H9 (cell line): ENCODE measurements around the gene UTP14A. TPM values are rescaled to one million over a fixed set of nuclear protein-coding genes. Genes with fewer than 3 reads are reported as not detected.

Experiments used
- DNase-seq: peaks from one replicate; pipeline ENCODE4 v3.0.0-alpha.2; 2017
- H2AFZ ChIP-seq: one replicate; pipeline ENCODE4 v1.6.1; 2013; ENCODE audit warnings: mild to moderate bottlenecking, low read length, control low read depth, moderate library complexity
- H2AK5ac ChIP-seq: 2 replicates; pipeline ENCODE4 v1.6.1; 2013; ENCODE audit warnings: low read length, control low read depth, mixed read lengths; ENCODE audit not compliant: insufficient read length
- H2BK120ac ChIP-seq: one replicate; pipeline ENCODE4 v1.6.1; 2013; ENCODE audit warnings: low read depth, mild to moderate bottlenecking, low read length, control low read depth, inconsistent platforms; ENCODE audit not compliant: poor library complexity, severe bottlenecking
- H2BK12ac ChIP-seq: 2 replicates; pipeline ENCODE4 v1.6.1; 2013; ENCODE audit warnings: low read length, control low read depth, mixed read lengths, low read depth; ENCODE audit not compliant: insufficient read length
- H2BK15ac ChIP-seq: 2 replicates; pipeline ENCODE4 v1.6.1; 2013; ENCODE audit warnings: low read depth, low read length, control low read depth
- H2BK20ac ChIP-seq: one replicate; pipeline ENCODE4 v1.6.1; 2013; ENCODE audit warnings: low read depth, mild to moderate bottlenecking, low read length, control low read depth, inconsistent platforms; ENCODE audit not compliant: poor library complexity, severe bottlenecking
- H2BK5ac ChIP-seq: 2 replicates; pipeline ENCODE4 v1.6.1; 2013; ENCODE audit warnings: low read length, control low read depth, mixed read lengths; ENCODE audit not compliant: insufficient read length
- H3K14ac ChIP-seq: 2 replicates; pipeline ENCODE4 v1.6.1; 2013; ENCODE audit warnings: low read length, control low read depth; ENCODE audit not compliant: insufficient read depth
- H3K18ac ChIP-seq: 2 replicates; pipeline ENCODE4 v1.6.1; 2013; ENCODE audit warnings: low read depth, mild to moderate bottlenecking, mixed read lengths, low read length, control low read depth; ENCODE audit not compliant: insufficient read length
- H3K23ac ChIP-seq: 2 replicates; pipeline ENCODE4 v1.6.1; 2013; ENCODE audit warnings: low read length, control low read depth, mixed read lengths, low read depth; ENCODE audit not compliant: insufficient read length
- H3K23me2 ChIP-seq: 2 replicates; pipeline ENCODE4 v1.6.1; 2013; ENCODE audit warnings: low read depth, mild to moderate bottlenecking, mixed read lengths, low read length, control low read depth; ENCODE audit not compliant: insufficient read length, poor library complexity, severe bottlenecking
- H3K27ac ChIP-seq: 2 replicates; pipeline ENCODE4 v1.5.1; 2013; ENCODE audit warnings: low read length, control low read depth, mixed read lengths, low read depth; ENCODE audit not compliant: insufficient read length
- H3K27me3 ChIP-seq: 2 replicates; pipeline ENCODE4 v1.6.1; 2013; ENCODE audit warnings: low read length, control low read depth, inconsistent platforms; ENCODE audit not compliant: insufficient read depth
- H3K4ac ChIP-seq: 2 replicates; pipeline ENCODE4 v1.6.1; 2013; ENCODE audit warnings: low read depth, mild to moderate bottlenecking, control low read depth, inconsistent platforms, low read length, moderate library complexity
- H3K4me1 ChIP-seq: 2 replicates; pipeline ENCODE4 v1.6.1; 2013; ENCODE audit warnings: low read length, control low read depth, inconsistent platforms; ENCODE audit not compliant: insufficient read depth
- H3K4me2 ChIP-seq: 2 replicates; pipeline ENCODE4 v1.6.1; 2013; ENCODE audit warnings: low read length, control low read depth, mixed read lengths; ENCODE audit not compliant: insufficient read length, insufficient read depth
- H3K56ac ChIP-seq: 2 replicates; pipeline ENCODE4 v1.6.1; 2013; ENCODE audit warnings: low read depth, mild to moderate bottlenecking, mixed read lengths, low read length, control low read depth; ENCODE audit not compliant: insufficient read length
- H3K79me1 ChIP-seq: 2 replicates; pipeline ENCODE4 v1.6.1; 2013; ENCODE audit warnings: low read depth, mild to moderate bottlenecking, moderate library complexity, low read length, control low read depth, inconsistent platforms; ENCODE audit not compliant: insufficient read depth, poor library complexity, severe bottlenecking
- H3K79me2 ChIP-seq: 2 replicates; pipeline ENCODE4 v1.6.1; 2013; ENCODE audit warnings: low read length, control low read depth, inconsistent platforms; ENCODE audit not compliant: insufficient read depth
- H3K9ac ChIP-seq: 2 replicates; pipeline ENCODE4 v1.6.1; 2013; ENCODE audit warnings: low read length, control low read depth, mixed read lengths; ENCODE audit not compliant: insufficient read length; ENCODE audit errors: extremely low read depth
- H3K9me3 ChIP-seq: one replicate; pipeline ENCODE4 v1.6.1; 2013; ENCODE audit warnings: low read depth, low read length, inconsistent platforms; ENCODE audit not compliant: control insufficient read depth
- H3T11ph ChIP-seq: one replicate; pipeline ENCODE4 v1.6.1; 2013; ENCODE audit warnings: mild to moderate bottlenecking, low read length, control low read depth, inconsistent platforms
- H4K20me1 ChIP-seq: one replicate; pipeline ENCODE4 v1.6.1; 2013; ENCODE audit not compliant: control insufficient read depth, insufficient read length, insufficient read depth
- H4K5ac ChIP-seq: 2 replicates; pipeline ENCODE4 v1.6.1; 2013; ENCODE audit warnings: low read depth, mild to moderate bottlenecking, mixed read lengths, low read length, control low read depth; ENCODE audit not compliant: insufficient read length
- H4K8ac ChIP-seq: replicated peaks from 2 replicates; pipeline ENCODE4 v1.6.1; 2013; ENCODE audit warnings: low read length, control low read depth, mixed read lengths, low read depth; ENCODE audit not compliant: insufficient read length
- H4K91ac ChIP-seq: 2 replicates; pipeline ENCODE4 v1.6.1; 2013; ENCODE audit warnings: low read depth, mild to moderate bottlenecking, moderate library complexity, mixed read lengths, low read length, control low read depth; ENCODE audit not compliant: insufficient read length
- H3K27ac Mint-ChIP-seq, 3 experiments: 2 replicates in 2 of 3; 3 replicates in 1 of 3; pipeline ENCODE4 v1.8.0; 2020 to 2021; ENCODE audit warnings: mixed read lengths in 3 of 3, mild to moderate bottlenecking in 1 of 3, moderate library complexity in 1 of 3
- H3K27me3 Mint-ChIP-seq: 2 replicates; pipeline ENCODE4 v1.8.0; 2021; ENCODE audit warnings: low read depth, mild to moderate bottlenecking, moderate library complexity, mixed read lengths
- H3K36me3 Mint-ChIP-seq, 3 experiments: 2 replicates in 2 of 3; 3 replicates in 1 of 3; pipeline ENCODE4 v1.8.0; 2020 to 2021; ENCODE audit warnings: low read depth in 3 of 3, mixed read lengths in 3 of 3; ENCODE audit not compliant: insufficient read depth in 1 of 3
- H3K4me1 Mint-ChIP-seq, 2 experiments: 2 replicates each; pipeline ENCODE4 v1.8.0; 2020; ENCODE audit warnings: mixed read lengths in 2 of 2
- H3K4me3 Mint-ChIP-seq, 2 experiments: 2 replicates in 1 of 2; 3 replicates in 1 of 2; pipeline ENCODE4 v1.8.0; 2020 to 2021; ENCODE audit warnings: mild to moderate bottlenecking in 2 of 2, mixed read lengths in 2 of 2, moderate library complexity in 1 of 2
- H3K9me3 Mint-ChIP-seq, 2 experiments: 2 replicates in 1 of 2; 3 replicates in 1 of 2; pipeline ENCODE4 v1.8.0; 2020; ENCODE audit warnings: mild to moderate bottlenecking in 2 of 2, mixed read lengths in 2 of 2, moderate library complexity in 1 of 2
- WGBS: extraction: QIAGEN DNeasy Blood & Tissue Kit; methylation state at CpG from one replicate; pipeline ENCODE4 v1.1.7; 2013; ENCODE audit warnings: missing lambda C conversion rate, low lambda C conversion rate, mixed read lengths; ENCODE audit not compliant: insufficient read length; ENCODE audit errors: extremely low coverage; 5-methylcytosine and 5-hydroxymethylcytosine counted together
- total RNA-seq: library from RNA; stranded (reverse); gene quantifications from 2 replicates; pipeline ENCODE4 v1.2.1, GENCODE V29; 2021
- TF ChIP-seq, protein P1 (sequence below): fragments of 200-600 bp; sonication (generic); conservative IDR thresholded peaks from 3 replicates; pipeline ENCODE4 v1.8.0; 2021; ENCODE audit warnings: antibody characterized with exemption, mild to moderate bottlenecking

UTP14A gene
- total RNA-seq, 1 experiment from 2014 or later = 37.0 TPM

DNA sequence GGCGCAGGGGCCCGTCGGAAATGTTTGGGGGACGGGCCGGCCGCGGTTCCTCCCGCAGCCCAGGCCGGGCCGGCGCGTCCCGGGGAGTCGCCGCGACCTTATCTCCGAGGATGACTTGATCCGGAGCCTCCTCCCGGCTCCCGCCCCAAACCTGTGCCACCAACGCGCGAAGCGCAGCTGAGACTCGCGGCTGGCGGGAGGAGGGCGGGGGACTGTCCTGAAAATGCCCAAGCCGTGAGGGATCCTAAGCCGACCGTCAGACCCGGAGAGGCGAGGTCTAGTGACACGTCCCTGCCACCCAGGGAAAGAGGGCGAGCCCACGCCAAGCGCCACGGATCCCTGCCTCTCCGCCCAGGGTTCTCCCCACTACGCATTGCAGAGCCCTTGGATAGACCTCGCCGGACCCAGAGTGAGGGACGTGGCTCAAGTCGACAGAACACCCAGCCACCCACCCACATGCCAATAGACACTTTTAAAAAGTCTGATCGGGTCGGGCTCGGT lies 26.9 kb downstream of the UTP14A start:
- Histone ChIP-seq H4K20me1 (no peaks in the 10 kb centered on the region), H3K9me3 (peaks cover 13% of the 10 kb centered on the region), H3K79me2 (no peaks in the 10 kb centered on the region), H3K4ac (no peak overlapping the region), H3K4me1 (peaks cover 2% of the 10 kb centered on the region; the same call in 1 of the 2 replicates), H4K8ac (no peak overlapping the region), H3K9ac (no peak overlapping the region), H2BK120ac (no peak overlapping the region), H3K56ac (no peak overlapping the region), H3K27ac (no peak overlapping the region), H2AFZ (no peak overlapping the region), H3K14ac (no peak overlapping the region), H2BK20ac (no peak overlapping the region), H3K23me2 (peaks cover 3% of the 10 kb centered on the region), H3K79me1 (no peaks in the 10 kb centered on the region), H2BK12ac (no peak overlapping the region), H2BK5ac (no peak overlapping the region), H4K5ac (no peak overlapping the region), H2AK5ac (no peak overlapping the region), H3K4me2 (peak overlapping the region; percentile 67), H4K91ac (no peak overlapping the region), H3K18ac (no peak overlapping the region), H3T11ph (no peak overlapping the region), H2BK15ac (no peak overlapping the region), H3K27me3 (peaks cover 44% of the 10 kb centered on the region), H3K23ac (no peak overlapping the region)
- H3K9me3 Mint-ChIP-seq = peaks cover 0 to 69% of the 10 kb centered on the region in 2 experiments; a peak in 2 of 5 replicates
- no CpG with 5 or more reads among the region's 47 CpGs for WGBS
- H3K4me1 Mint-ChIP-seq = peaks cover 6 to 21% of the 10 kb centered on the region in 2 experiments
- H3K27me3 Mint-ChIP-seq = peaks cover 52% of the 10 kb centered on the region
- H3K4me3 Mint-ChIP-seq = peak overlapping the region; percentile 47 to 73
- H3K36me3 Mint-ChIP-seq = peaks cover 9 to 22% (median 14%) of the 10 kb centered on the region in 3 experiments; a peak in 6 of 7 replicates
- DNase-seq = peak; percentile 35
- H3K27ac Mint-ChIP-seq = no peak overlapping the region; a peak in 1 of 7 replicates
- TF ChIP-seq, protein P1, sequence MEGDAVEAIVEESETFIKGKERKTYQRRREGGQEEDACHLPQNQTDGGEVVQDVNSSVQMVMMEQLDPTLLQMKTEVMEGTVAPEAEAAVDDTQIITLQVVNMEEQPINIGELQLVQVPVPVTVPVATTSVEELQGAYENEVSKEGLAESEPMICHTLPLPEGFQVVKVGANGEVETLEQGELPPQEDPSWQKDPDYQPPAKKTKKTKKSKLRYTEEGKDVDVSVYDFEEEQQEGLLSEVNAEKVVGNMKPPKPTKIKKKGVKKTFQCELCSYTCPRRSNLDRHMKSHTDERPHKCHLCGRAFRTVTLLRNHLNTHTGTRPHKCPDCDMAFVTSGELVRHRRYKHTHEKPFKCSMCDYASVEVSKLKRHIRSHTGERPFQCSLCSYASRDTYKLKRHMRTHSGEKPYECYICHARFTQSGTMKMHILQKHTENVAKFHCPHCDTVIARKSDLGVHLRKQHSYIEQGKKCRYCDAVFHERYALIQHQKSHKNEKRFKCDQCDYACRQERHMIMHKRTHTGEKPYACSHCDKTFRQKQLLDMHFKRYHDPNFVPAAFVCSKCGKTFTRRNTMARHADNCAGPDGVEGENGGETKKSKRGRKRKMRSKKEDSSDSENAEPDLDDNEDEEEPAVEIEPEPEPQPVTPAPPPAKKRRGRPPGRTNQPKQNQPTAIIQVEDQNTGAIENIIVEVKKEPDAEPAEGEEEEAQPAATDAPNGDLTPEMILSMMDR = no peak
